ENCODE data around the gene SPEG.

Gene SPEG

DNA sequence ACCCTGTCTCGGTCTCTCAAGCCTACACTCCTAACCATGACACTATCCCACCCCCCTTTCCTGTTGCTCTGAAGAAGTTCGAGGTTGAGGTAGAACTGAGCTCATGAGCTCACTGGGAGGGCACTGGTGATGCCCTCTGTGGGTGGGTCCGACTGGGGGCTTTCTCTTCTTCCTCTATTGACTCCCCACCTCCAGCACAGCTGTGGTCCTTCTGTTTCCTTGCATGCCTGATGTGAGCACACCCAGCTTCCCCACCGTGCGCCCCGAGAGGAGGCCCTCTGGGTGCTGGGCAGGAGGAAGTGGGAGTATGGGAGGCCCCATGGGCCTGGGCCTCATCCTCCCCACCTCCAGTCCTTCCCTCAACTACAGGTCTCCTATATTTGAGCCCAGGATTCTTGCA, 20.9 kb downstream of the SPEG start:
- TF ChIP-seq, protein P1, sequence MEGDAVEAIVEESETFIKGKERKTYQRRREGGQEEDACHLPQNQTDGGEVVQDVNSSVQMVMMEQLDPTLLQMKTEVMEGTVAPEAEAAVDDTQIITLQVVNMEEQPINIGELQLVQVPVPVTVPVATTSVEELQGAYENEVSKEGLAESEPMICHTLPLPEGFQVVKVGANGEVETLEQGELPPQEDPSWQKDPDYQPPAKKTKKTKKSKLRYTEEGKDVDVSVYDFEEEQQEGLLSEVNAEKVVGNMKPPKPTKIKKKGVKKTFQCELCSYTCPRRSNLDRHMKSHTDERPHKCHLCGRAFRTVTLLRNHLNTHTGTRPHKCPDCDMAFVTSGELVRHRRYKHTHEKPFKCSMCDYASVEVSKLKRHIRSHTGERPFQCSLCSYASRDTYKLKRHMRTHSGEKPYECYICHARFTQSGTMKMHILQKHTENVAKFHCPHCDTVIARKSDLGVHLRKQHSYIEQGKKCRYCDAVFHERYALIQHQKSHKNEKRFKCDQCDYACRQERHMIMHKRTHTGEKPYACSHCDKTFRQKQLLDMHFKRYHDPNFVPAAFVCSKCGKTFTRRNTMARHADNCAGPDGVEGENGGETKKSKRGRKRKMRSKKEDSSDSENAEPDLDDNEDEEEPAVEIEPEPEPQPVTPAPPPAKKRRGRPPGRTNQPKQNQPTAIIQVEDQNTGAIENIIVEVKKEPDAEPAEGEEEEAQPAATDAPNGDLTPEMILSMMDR (conservative IDR thresholded peaks at IDR 0.05) = no peak
- no peak overlapping the region for H3K27ac ChIP-seq

DNA sequence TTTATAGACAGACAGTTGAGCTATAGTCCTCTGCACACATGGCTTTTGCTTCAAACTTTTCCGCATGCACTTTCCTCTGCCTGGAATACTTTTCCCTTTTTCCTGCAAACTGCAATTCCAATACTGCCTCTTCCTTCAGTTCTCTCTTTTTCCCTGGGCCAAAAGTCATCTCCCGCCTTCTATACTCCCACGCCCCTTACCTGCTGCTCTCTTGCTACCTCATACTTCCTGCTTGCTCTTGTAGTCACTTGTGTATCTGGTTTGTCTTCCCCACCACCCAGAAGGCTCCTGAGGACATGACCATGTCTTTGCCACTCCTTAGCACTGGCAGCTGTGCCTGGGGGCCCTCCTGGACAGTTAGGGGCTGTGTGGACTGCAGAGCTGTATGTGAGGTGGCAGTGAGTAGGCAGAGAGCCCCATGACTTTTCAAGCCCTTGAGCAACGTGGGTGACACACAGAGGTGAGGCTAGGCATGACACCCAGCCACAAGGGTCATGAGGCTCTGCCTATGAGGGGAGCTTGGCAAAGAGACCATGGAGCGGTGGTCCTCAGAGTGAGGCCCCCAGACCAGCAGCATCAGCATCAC, 23.2 kb downstream of the SPEG start:
- TF ChIP-seq, protein P1 (conservative IDR thresholded peaks at IDR 0.05) = no peak
- no peak overlapping the region for H3K27ac ChIP-seq

DNA sequence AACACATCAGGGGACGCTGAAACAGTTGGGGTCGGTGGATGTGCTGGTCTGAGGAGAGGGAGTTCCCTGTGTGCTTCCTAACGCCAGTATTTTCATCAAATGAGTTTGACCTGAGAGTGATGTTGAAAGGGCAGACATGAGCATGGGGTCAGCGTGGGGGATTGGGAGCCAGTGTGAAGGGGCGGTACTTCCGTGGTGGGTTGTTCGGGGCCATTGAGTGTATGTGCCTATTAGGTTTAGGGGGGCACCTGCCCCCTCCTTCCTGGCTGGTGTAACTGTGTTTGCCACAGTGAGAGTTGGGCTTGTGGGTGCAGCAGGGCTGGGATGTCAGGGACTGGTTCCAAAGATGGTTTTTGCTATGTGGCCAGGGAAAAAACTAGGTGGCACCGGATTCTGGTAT, 24.4 kb downstream of the SPEG start:
- H3K27ac ChIP-seq = no peak overlapping the region
- TF ChIP-seq, protein P1 (conservative IDR thresholded peaks at IDR 0.05) = no peak

DNA sequence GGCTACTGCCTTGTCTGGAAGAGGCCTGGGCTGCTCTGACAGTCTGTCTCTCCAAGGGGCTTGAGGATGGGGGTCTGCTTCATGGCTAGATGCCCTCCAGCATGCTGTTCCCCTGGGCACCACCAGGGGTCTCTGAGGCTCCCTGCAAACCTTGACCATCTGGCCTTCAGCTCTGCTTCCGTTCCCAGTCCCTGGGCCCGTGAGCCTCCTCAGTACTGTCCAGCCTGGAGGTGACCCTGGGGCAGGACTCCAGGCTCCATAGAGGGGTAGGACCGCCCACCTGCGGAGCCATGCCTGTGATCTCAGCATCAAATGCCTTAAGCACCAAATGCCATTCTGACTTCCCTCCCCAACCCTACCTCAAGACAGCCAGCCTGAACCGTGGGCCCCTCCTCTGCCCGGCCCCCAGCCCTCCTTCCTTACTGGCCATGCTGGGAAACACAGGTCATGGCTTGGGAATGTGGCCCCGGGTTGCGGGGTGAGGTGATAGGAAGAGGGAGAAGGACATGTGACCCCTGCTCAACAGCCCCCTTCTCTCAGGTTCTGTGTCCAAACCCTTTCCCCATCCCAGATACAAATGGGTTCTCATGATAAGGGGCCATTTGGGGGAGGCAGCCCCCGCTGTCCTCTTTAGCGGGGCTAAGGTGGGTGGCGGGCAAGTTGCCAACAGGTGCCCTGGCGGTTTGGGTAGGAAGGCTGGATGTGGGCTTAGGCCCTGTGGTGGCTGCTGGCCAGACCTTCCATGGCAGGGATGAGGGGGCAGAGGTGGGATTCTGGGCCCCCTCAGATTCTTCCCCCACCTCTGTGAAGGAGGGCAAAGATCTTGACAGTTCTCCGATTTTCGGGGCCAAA, 25.0 kb downstream of the SPEG start:
- no peak overlapping the region for H3K27ac ChIP-seq
- TF ChIP-seq, protein P1 (conservative IDR thresholded peaks at IDR 0.05) = peak; percentile 85

DNA sequence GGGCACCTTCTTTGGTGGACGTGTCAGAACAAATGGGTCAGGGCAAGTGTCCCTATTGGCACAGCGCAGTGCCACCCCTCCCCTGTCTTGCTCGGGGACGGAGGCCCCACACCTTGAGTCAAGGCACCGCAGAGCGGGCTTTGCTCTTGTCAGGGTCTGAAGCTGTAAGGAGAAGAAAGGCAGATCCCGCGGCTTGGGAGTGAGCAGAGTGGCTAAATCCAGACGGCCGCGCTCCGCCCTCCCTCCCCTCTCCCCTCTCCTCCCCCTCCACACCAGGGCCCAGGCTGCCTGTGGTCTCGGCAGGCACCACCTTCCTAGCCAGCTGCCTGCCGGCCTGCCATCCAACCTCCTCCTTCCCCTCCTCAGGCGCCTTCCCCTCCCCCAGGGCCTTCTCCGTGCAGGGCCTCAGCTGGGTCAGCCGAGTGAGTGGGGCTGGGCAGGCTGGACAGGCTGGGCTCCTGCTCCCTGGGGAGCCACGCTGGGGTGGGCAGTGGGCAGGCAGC, 25.8 kb downstream of the SPEG start:
- TF ChIP-seq, protein P1 (conservative IDR thresholded peaks at IDR 0.05) = no peak
- no peak overlapping the region for H3K27ac ChIP-seq

DNA sequence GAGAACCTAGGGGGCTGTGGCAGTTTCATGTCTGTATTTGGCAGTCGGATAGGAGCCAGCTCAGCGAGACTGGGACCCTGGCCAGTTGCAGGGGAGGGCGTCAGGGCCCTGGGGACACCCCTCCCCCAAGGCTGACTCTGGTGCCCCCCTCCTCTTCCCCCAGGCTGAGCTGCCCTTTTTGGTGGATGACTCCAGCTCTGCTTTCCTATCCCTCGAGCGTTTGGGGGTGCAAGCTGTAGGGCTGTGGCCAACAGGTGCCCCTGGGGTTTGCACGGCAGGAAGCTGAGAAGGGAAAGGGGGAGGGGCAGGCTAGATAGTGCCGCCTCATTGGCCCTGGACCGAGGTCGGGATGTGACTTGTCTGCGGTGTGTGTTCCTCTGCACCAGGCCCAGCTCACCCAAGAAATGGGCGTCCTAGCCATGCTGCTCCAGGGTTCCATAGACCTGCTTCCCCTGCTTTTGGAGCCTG, 26.4 kb downstream of the SPEG start:
- TF ChIP-seq, protein P1 (conservative IDR thresholded peaks at IDR 0.05) = no peak
- no peak overlapping the region for H3K27ac ChIP-seq

DNA sequence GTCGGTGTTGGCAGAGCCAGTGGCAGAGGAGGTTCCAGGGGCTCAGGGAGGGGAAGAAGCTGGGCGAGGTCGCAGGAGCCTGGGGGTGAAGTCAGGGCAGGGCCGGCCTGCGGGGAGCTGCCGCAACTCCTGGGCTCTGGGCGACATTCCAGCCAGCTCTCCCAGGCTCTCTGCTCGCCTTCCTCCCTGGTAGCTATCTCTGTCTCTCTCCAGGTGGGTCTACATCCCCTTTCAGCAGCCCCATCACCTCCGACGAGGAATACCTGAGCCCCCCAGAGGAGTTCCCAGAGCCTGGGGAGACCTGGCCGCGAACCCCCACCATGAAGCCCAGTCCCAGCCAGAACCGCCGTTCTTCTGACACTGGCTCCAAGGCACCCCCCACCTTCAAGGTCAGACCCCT, 27.0 kb downstream of the SPEG start:
- H3K27ac ChIP-seq = no peak overlapping the region
- TF ChIP-seq, protein P1 (conservative IDR thresholded peaks at IDR 0.05) = no peak

Measured in VCaP (cell line).